Measurements from ENCODE around the gene EPHA4.

GRCh38 chr2:221561770-221562169 is 10.3 kb downstream of the EPHA4 start:
- TF ChIP-seq EZH2phosphoT487 (IDR thresholded peaks at IDR 0.05; ENCODE audit: insufficient read depth, low read depth) = no peak
- no peak for TF ChIP-seq EZH2 (IDR thresholded peaks at IDR 0.05; ENCODE audit: insufficient read depth, poor library complexity, severe bottlenecking)

Data from GM23248 (cell line).